Activated CD8-positive, alpha-beta memory T cell treated with anti-CD3 and anti-CD28 coated beads, Interleukin-2, amount 50 U/mL, for 24 hours (primary cell): ENCODE data around the gene OMP.

Experiments used
- DNase-seq: peaks from one replicate; pipeline ENCODE4 v3.0.0-alpha.2; 2020; ENCODE audit errors: extremely low read depth

Gene OMP

GRCh38 chr11:77122576-77123212 is 20.1 kb downstream of the OMP start:
- DNase-seq, result no peak

- no peak for DNase-seq
Measured at GRCh38 chr11:77123591-77123990, 21.0 kb downstream of the OMP start.

GRCh38 chr11:77124041-77124440 is 21.4 kb downstream of the OMP start:
- DNase-seq, result no peak

GRCh38 chr11:77124488-77124887 is 21.8 kb downstream of the OMP start:
- DNase-seq, result no peak

- DNase-seq, result no peak
Measured at GRCh38 chr11:77125191-77125590, 22.6 kb downstream of the OMP start.

GRCh38 chr11:77125695-77126094 is 23.1 kb downstream of the OMP start:
- DNase-seq, result no peak

- DNase-seq, result no peak
Measured at GRCh38 chr11:77126156-77126775, 23.6 kb downstream of the OMP start.

- DNase-seq, result no peak
Measured at GRCh38 chr11:77126861-77127234, 24.2 kb downstream of the OMP start.

- no peak for DNase-seq
Measured at GRCh38 chr11:77127235-77127911, 24.7 kb downstream of the OMP start.

GRCh38 chr11:77127920-77128691 is 25.5 kb downstream of the OMP start, which contains the start of gene MYO7A:
MYO7A (plus strand) TSS chr11:77128246; CDS start chr11:77130635, 2,389 bp downstream.
- DNase-seq, result no peak

- DNase-seq, result no peak
Measured at GRCh38 chr11:77129069-77129841, 26.6 kb downstream of the OMP start.

- DNase-seq, result no peak
Measured at GRCh38 chr11:77129842-77130756, 27.5 kb downstream of the OMP start.

GRCh38 chr11:77130763-77131513 is 28.3 kb downstream of the OMP start:
- DNase-seq, result no peak

- no peak for DNase-seq
Measured at GRCh38 chr11:77131560-77131959, 28.9 kb downstream of the OMP start.

- DNase-seq, result no peak
Measured at GRCh38 chr11:77135069-77135468, 32.4 kb downstream of the OMP start.

GRCh38 chr11:77136074-77136473 is 33.4 kb downstream of the OMP start:
- no peak for DNase-seq

GRCh38 chr11:77136784-77137420 is 34.3 kb downstream of the OMP start:
- DNase-seq, result no peak

- DNase-seq, result no peak
Measured at GRCh38 chr11:77137421-77137820, 34.8 kb downstream of the OMP start.

- DNase-seq, result no peak
Measured at GRCh38 chr11:77138106-77138649, 35.5 kb downstream of the OMP start.
